Subcutaneous adipose tissue (tissue), 4 donors: ENCODE results near the gene CLK3. TPM values are rescaled to one million over a fixed set of nuclear protein-coding genes. Genes with fewer than 3 reads are reported as not detected.

Experiments
- total RNA-seq, 4 donors: library from RNA; depleted of rRNA; stranded (reverse); fragments of >200 nt; gene quantifications; one replicate each; pipeline ENCODE4 v1.1.0, GENCODE V29; 2016
- TF ChIP-seq, protein P1 (sequence below): fragments of 450-650 bp; IDR thresholded peaks from one replicate; pipeline ENCODE4 v1.5.1; 2016; ENCODE audit warnings: low read depth, mild to moderate bottlenecking, control low read depth, antibody characterized with exemption, moderate library complexity

The CLK3 gene
- total RNA-seq, 4 donors from 2014 or later: 53.6 to 159 (median 103) TPM

DNA sequence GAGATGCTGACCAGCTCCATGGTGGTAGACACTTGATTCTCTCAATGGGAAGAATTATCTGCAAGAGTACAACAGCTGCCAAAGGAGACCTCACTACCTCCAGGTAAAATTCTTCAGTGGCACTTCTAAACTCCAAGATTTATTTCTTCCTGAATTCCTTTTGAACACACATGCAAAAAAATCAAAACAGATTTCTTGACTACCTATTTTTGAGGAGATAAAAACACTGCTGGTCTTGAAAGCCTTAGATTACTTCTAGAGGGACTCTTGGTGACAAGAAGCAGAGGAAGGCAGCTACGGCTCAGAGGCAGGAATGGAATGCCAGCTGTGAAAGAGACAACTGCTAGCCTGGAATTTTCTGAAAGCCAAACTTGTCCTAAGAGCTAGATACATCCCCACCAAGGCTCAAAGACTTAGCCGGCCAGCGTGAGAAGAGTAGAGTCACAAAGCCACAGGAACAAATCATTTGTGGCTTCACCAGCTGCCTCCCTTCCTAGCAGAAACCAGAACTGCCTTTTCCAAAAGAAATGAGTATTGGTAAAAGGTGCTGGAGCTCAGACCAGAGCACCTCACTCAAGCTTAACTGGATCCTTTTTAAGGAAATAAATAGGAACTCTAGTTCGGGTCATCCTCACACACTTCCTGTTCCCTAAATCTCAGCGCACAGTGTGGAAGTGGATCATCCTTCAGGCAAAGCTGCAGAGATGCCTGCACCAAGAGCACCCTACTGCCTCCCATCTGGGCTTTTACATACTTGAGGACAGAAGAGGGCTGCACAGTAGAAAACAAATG lies 32.6 kb downstream of the CLK3 start:
- TF ChIP-seq, protein P1, sequence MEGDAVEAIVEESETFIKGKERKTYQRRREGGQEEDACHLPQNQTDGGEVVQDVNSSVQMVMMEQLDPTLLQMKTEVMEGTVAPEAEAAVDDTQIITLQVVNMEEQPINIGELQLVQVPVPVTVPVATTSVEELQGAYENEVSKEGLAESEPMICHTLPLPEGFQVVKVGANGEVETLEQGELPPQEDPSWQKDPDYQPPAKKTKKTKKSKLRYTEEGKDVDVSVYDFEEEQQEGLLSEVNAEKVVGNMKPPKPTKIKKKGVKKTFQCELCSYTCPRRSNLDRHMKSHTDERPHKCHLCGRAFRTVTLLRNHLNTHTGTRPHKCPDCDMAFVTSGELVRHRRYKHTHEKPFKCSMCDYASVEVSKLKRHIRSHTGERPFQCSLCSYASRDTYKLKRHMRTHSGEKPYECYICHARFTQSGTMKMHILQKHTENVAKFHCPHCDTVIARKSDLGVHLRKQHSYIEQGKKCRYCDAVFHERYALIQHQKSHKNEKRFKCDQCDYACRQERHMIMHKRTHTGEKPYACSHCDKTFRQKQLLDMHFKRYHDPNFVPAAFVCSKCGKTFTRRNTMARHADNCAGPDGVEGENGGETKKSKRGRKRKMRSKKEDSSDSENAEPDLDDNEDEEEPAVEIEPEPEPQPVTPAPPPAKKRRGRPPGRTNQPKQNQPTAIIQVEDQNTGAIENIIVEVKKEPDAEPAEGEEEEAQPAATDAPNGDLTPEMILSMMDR: no peak

DNA sequence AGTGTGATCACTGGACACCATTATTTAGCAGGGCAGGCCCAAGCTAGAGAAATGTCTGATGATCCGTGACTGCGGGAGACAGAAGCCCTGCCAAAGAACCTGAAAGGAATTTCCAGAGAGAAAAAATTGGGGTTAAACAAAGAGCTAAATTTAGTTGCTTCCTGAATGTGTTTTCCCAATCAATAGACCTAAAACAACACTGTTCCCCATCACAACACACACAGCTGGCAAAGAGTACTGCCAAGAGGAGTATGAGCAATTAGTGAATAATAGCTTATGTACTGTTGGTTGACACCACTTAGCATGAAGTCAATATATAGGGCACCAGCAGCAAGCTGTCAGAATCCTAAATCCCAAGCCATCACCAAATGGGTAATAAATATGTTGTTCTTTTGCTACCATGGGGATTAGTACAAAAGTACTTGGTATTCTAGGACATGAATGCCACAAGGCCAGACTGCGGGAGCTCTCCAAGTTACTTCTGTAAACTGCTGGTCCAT lies 35.7 kb downstream of the CLK3 start:
- TF ChIP-seq, protein P1: no peak

DNA sequence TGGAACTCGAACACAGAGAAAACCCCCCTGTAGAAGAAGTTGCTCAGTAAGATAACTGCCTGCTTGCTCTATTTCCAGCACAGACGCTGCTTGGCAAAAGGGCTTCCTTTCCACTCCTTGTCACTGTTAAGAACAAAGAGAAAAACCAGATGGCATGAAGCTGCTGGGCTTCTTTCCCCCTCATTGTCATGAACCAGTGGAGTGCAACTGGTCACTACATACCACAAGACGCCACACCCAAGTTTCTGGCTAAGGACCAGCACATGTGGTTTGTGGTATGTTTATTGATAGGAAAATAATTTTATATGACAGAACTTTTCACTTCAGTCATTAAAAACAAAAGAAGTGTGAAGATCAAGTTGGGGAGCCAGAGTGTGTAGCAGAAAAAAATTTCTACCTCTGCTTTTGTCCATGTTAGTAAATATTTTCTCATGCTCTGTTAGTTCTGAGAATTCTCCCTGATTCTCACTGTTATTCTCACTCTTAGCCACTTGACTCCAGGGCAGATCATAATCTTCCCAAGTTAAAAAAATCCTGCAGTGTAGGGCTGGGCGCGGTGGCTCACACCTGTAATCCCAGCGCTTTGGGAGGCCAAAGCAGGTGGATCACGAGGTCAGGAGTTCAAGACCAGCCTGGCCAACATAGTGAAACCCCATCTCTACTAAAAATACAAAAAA lies 37.9 kb downstream of the CLK3 start:
- TF ChIP-seq, protein P1: no peak

DNA sequence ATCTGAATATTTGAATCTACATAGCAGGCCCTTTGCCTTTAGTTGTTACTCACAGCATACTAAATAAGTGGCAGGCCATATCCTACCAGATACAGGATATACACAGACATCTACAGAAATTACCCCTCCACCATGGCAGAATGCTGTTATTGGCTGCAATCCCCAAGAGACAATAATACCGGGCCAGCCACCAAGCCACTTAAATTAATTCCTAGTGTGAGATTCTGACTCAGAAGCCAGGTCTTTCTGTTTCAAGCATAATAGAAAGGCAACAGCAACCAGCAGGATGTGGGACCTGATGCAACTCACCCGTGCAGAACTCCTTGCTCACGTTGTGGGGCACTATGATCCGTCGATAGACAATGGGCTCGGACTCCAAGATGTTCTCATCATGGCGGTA lies 39.8 kb downstream of the CLK3 start:
- TF ChIP-seq, protein P1: no peak

DNA sequence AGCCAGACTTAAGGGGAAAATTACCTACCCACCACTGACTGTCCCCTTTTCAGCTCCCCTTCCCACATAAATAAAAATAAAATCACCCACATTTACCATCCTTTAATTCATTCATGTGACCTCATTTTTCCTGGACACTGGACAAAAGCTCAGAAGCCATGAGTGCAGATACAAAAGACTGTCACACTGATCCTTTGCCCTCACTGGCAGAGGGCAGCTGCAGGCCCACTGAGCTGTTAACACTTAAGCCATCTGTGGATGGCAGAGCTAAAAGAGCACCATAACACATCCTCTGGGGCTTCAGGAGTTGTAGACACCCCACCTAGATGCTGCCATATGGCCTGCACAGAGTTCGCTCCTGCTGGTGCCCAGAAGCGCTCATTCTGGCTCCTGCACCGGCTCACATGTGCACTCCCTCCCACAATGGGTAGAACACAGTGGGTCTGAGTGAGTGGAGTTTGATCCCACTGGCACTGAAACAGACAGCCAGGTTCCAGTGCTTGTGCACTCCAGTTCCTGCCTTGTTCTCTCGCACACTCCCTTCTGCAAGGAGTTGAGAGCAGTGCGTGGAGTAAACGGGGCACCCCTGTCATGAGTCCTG lies 41.4 kb downstream of the CLK3 start:
- TF ChIP-seq, protein P1: no peak

DNA sequence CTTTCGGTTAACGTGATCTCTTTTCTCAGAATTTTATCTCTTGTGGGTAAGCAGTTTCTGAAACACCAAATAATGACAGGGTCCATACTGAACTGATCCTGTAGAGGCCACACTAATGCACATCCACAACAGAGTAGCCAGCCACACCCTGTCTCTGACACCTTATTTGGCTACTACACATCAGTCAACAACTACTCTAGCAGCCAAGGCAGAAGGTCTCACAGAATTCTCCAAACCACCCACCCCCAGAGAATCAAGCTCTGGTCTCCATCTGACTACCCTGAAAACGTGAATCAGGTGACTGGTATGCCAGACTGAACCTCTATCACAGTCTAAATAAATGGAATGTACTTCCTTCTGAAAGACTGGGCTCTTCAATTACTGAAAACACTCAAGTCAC lies 42.2 kb downstream of the CLK3 start:
- TF ChIP-seq, protein P1: no peak
